IMR-90 (cell line): ENCODE data around the gene OAF. TPM values are rescaled to one million over a fixed set of nuclear protein-coding genes. Genes with fewer than 3 reads are reported as not detected.

Experiments used
- ATAC-seq: fragments of 200-7000 bp; cut with Tn5 transposase; 2 replicates; pipeline ENCODE4 v1.9.1; 2020; ENCODE audit warnings: low read depth, mild to moderate bottlenecking, moderate library complexity
- BruUV-seq: library from RNA; stranded (reverse); fragments of 400-500 nt; replicated peaks from 2 replicates; lab custom pipeline; 2021; lab: Mats Ljungman, UMichigan
- CTCF ChIA-PET: fragments of 300-600 bp; formaldehyde crosslinking; extraction: SDS; loops from one replicate; lab custom pipeline; 2021; ENCODE audit warnings: antibody characterized with exemption; lab: Yijun Ruan, JAX
- POLR2A ChIA-PET: fragments of 300-600 bp; sonication (Branson Sonifier 250); formaldehyde crosslinking; loops from one replicate; lab custom pipeline; 2022; ENCODE audit warnings: antibody characterized with exemption; ENCODE audit not compliant: unreplicated experiment; lab: Charles Lee
- DNase-seq: peaks from one replicate; pipeline ENCODE4 v3.0.0; 2013
- H2AFZ ChIP-seq: replicated peaks from 2 replicates; pipeline ENCODE3; 2013; ENCODE audit warnings: low read length, mild to moderate bottlenecking; ENCODE audit not compliant: poor library complexity
- H2AK5ac ChIP-seq: 2 replicates; pipeline ENCODE4 v1.6.1; 2013; ENCODE audit warnings: low read depth, low read length, inconsistent platforms
- H2AK9ac ChIP-seq: replicated peaks from 2 replicates; pipeline ENCODE3; 2013; ENCODE audit warnings: mild to moderate bottlenecking, low read depth, low read length, moderate library complexity; ENCODE audit not compliant: poor library complexity
- H2BK120ac ChIP-seq: 2 replicates; pipeline ENCODE4 v1.6.1; 2013; ENCODE audit warnings: low read depth, low read length, inconsistent platforms
- H2BK15ac ChIP-seq: 3 replicates; pipeline ENCODE4 v1.6.1; 2013; ENCODE audit warnings: low read depth, low read length, inconsistent platforms
- H2BK20ac ChIP-seq: 2 replicates; pipeline ENCODE4 v1.6.1; 2013; ENCODE audit warnings: low read depth, mild to moderate bottlenecking, inconsistent platforms, low read length, moderate library complexity
- H2BK5ac ChIP-seq: 2 replicates; pipeline ENCODE4 v1.6.1; 2013; ENCODE audit warnings: mild to moderate bottlenecking, low read depth, low read length, inconsistent platforms; ENCODE audit not compliant: poor library complexity, severe bottlenecking
- H3K14ac ChIP-seq: replicated peaks from 2 replicates; pipeline ENCODE4 v1.6.1; 2013; ENCODE audit warnings: low read depth, low read length, inconsistent platforms
- H3K18ac ChIP-seq: 2 replicates; pipeline ENCODE4 v1.6.1; 2013; ENCODE audit warnings: low read depth, low read length, control low read depth
- H3K23ac ChIP-seq: 2 replicates; pipeline ENCODE4 v1.6.1; 2013; ENCODE audit warnings: low read depth, low read length, inconsistent platforms
- H3K27ac ChIP-seq: 2 replicates; pipeline ENCODE4 v1.5.1; 2013; ENCODE audit warnings: mild to moderate bottlenecking, control low read depth, low read length; ENCODE audit not compliant: insufficient read depth
- H3K27me3 ChIP-seq: 2 replicates; pipeline ENCODE4 v1.6.1; 2013; ENCODE audit warnings: low read length; ENCODE audit not compliant: control insufficient read depth, insufficient read depth
- H3K36me3 ChIP-seq: 2 replicates; pipeline ENCODE4 v1.6.1; 2013; ENCODE audit warnings: low read length, mixed read lengths; ENCODE audit not compliant: control insufficient read depth, insufficient read depth
- H3K4ac ChIP-seq: 2 replicates; pipeline ENCODE4 v1.6.1; 2013; ENCODE audit warnings: low read depth, low read length, inconsistent platforms
- H3K4me1 ChIP-seq: 2 replicates; pipeline ENCODE4 v1.6.1; 2013; ENCODE audit warnings: low read length, mixed read lengths; ENCODE audit not compliant: control insufficient read depth, insufficient read depth
- H3K4me2 ChIP-seq: 2 replicates; pipeline ENCODE4 v1.6.1; 2013; ENCODE audit warnings: low read depth, mild to moderate bottlenecking, control low read depth, low read length, moderate library complexity
- H3K4me3 ChIP-seq: 2 replicates; pipeline ENCODE4 v1.5.1; 2013; ENCODE audit warnings: low read depth, mild to moderate bottlenecking, control low read depth, low read length, moderate library complexity; ENCODE audit not compliant: insufficient read depth
- H3K56ac ChIP-seq: 2 replicates; pipeline ENCODE4 v1.6.1; 2013; ENCODE audit warnings: low read length, inconsistent platforms; ENCODE audit not compliant: insufficient read depth; ENCODE audit errors: extremely low read depth
- H3K79me1 ChIP-seq, 2 experiments: 2 replicates each; pipeline ENCODE4 v1.6.1; 2013; ENCODE audit warnings: low read length in 2 of 2, inconsistent platforms in 1 of 2, low read depth in 1 of 2
- H3K9ac ChIP-seq: 2 replicates; pipeline ENCODE4 v1.6.1; 2013; ENCODE audit warnings: low read depth, low read length, control low read depth
- H3K9me1 ChIP-seq: 2 replicates; pipeline ENCODE4 v1.6.1; 2013; ENCODE audit warnings: low read length, inconsistent platforms; ENCODE audit not compliant: insufficient read depth
- H3K9me3 ChIP-seq: 2 replicates; pipeline ENCODE4 v1.6.1; 2013; ENCODE audit warnings: low read length; ENCODE audit not compliant: control insufficient read depth, insufficient read depth
- H4K20me1 ChIP-seq: 2 replicates; pipeline ENCODE4 v1.6.1; 2013; ENCODE audit warnings: low read length, inconsistent platforms; ENCODE audit not compliant: insufficient read depth
- H4K5ac ChIP-seq: 2 replicates; pipeline ENCODE4 v1.6.1; 2013; ENCODE audit warnings: mild to moderate bottlenecking, low read depth, low read length, control low read depth
- H4K8ac ChIP-seq, 2 experiments: 2 replicates each; pipeline ENCODE4 v1.6.1; 2013; ENCODE audit warnings: low read depth in 2 of 2, low read length in 2 of 2, control low read depth in 1 of 2, inconsistent platforms in 1 of 2
- H4K91ac ChIP-seq: 2 replicates; pipeline ENCODE4 v1.6.1; 2013; ENCODE audit warnings: low read depth, low read length, inconsistent platforms; ENCODE audit not compliant: insufficient read depth
- BHLHE40 ChIP-seq: fragments of 150-350 bp; IDR thresholded peaks from 2 replicates; pipeline ENCODE4 v1.6.1; 2016; ENCODE audit warnings: mild to moderate bottlenecking, low read depth, low read length
- CTCF ChIP-seq: conservative IDR thresholded peaks from 2 replicates; pipeline ENCODE4 v1.5.1; 2012; ENCODE audit warnings: mild to moderate bottlenecking, low read depth, low read length, improper control_type of control experiment
- RAD21 ChIP-seq: IDR thresholded peaks from 2 replicates; pipeline ENCODE4 v1.6.1; 2012; ENCODE audit warnings: low read length, improper control_type of control experiment
- RCOR1 ChIP-seq: IDR thresholded peaks from 2 replicates; pipeline ENCODE4 v1.6.1; 2012; ENCODE audit warnings: mild to moderate bottlenecking, low read length, improper control_type of control experiment; ENCODE audit not compliant: insufficient replicate concordance
- RFX5 ChIP-seq: IDR thresholded peaks from 2 replicates; pipeline ENCODE4 v1.8.0; 2012; ENCODE audit warnings: low read depth, mild to moderate bottlenecking, low read length, moderate library complexity
- WGBS, 2 experiments: methylation state at CpG; one replicate each; pipeline versions ENCODE4 v1.1.5 to v1.1.7; 2013; ENCODE audit warnings: missing lambda C conversion rate in 2 of 2; ENCODE audit not compliant: insufficient read length in 1 of 2; ENCODE audit errors: extremely low coverage in 2 of 2; 5-methylcytosine and 5-hydroxymethylcytosine counted together
- dilution Hi-C: fragments of 300-500 bp; cut with HindIII; formaldehyde crosslinking; loops from one replicate; pipeline ENCODE4 v1.14.3; 2018; ENCODE audit warnings: low sequenced_read_pairs; ENCODE audit not compliant: unreplicated experiment
- in situ Hi-C: fragments of 300-500 bp; cut with MboI; formaldehyde crosslinking; loops from 3 replicates; pipeline ENCODE4 v1.14.3; 2019; ENCODE audit warnings: low sequenced_read_pairs, inconsistent platforms, mixed read lengths
- intact Hi-C: fragments of 100-400 bp; cut with micrococcal nuclease; formaldehyde crosslinking; loops from 2 replicates; pipeline ENCODE4 v1.10.0; 2022
- polyA plus RNA-seq, 3 experiments: library from polyadenylated mRNA; depleted of rRNA; stranded (reverse); fragments of >200 nt; gene quantifications; 2 replicates each; pipeline ENCODE4 v1.2.3, GENCODE V29; 2012; ENCODE audit warnings: low replicate concordance in 1 of 3
- total RNA-seq: library from RNA; depleted of rRNA; stranded (reverse); fragments of >200 nt; gene quantifications from 2 replicates; pipeline ENCODE4 v1.2.3, GENCODE V29; 2012

The OAF gene
- total and polyA plus RNA-seq, 2 of the 4 experiments (the other 2 are of a cell fraction): 9.9 to 42.0 TPM

GRCh38 chr11:120183701-120184141, 27.1 kb upstream of the OAF start:
- no peak overlapping the region for H4K5ac ChIP-seq
- dilution Hi-C loops (no loop called here), in situ Hi-C loops (no loop called here), intact Hi-C loops (no loop called here)
- H3K4ac ChIP-seq: no peak overlapping the region
- H4K91ac ChIP-seq: no peak overlapping the region
- H3K27me3 ChIP-seq: no peaks in the 10 kb centered on the region; the same call in 1 of the 2 replicates
- no peak overlapping the region for H2BK15ac ChIP-seq
- no peak overlapping the region for H4K8ac ChIP-seq
- no peak overlapping the region for H2AK5ac ChIP-seq
- ATAC-seq (no peak), DNase-seq (no peak)
- no peak overlapping the region for H2BK5ac ChIP-seq
- CTCF ChIA-PET: no interaction called here
- H3K9ac ChIP-seq: no peak overlapping the region
- no peak overlapping the region for H2AK9ac ChIP-seq
- H2AFZ ChIP-seq: no peak overlapping the region
- no peaks in the 10 kb centered on the region for H3K79me1 ChIP-seq
- H3K4me1 ChIP-seq: peaks cover 19% of the 10 kb centered on the region
- POLR2A ChIA-PET: no interaction called here
- H3K36me3 ChIP-seq: no peaks in the 10 kb centered on the region
- H3K4me3 ChIP-seq: no peak overlapping the region
- no peak overlapping the region for H3K4me2 ChIP-seq
- H3K9me3 ChIP-seq: no peaks in the 10 kb centered on the region
- no peak overlapping the region for H3K56ac ChIP-seq
- H3K14ac ChIP-seq: no peak overlapping the region
- 92% methylated on average over 2 of the region's 7 CpGs; no CpG with 5 or more reads in 1 of the 2 experiments for WGBS, 2 experiments
- no peaks in the 10 kb centered on the region for H4K20me1 ChIP-seq
- no peak overlapping the region for H3K18ac ChIP-seq
- H2BK20ac ChIP-seq: no peak overlapping the region
- no peak overlapping the region for H3K23ac ChIP-seq
- 0 out of 2 replicates have a peak, but pooled peaks cover 6% of the 10 kb centered on the region for H3K9me1 ChIP-seq
- no TSS peak for BruUV-seq
- H3K27ac ChIP-seq: no peak overlapping the region
- H2BK120ac ChIP-seq: no peak overlapping the region
- no peak for TF ChIP-seq RAD21
- TF ChIP-seq RFX5: no peak
- TF ChIP-seq BHLHE40: no peak
- no peak for TF ChIP-seq RCOR1
- TF ChIP-seq CTCF: no peak
